Measurements from ENCODE around the gene SELPLG. TPM values are rescaled to one million over a fixed set of nuclear protein-coding genes. Genes with fewer than 3 reads are reported as not detected.

Gene SELPLG
- total RNA-seq, 1 donor from 2014 or later: 0.46 TPM

DNA sequence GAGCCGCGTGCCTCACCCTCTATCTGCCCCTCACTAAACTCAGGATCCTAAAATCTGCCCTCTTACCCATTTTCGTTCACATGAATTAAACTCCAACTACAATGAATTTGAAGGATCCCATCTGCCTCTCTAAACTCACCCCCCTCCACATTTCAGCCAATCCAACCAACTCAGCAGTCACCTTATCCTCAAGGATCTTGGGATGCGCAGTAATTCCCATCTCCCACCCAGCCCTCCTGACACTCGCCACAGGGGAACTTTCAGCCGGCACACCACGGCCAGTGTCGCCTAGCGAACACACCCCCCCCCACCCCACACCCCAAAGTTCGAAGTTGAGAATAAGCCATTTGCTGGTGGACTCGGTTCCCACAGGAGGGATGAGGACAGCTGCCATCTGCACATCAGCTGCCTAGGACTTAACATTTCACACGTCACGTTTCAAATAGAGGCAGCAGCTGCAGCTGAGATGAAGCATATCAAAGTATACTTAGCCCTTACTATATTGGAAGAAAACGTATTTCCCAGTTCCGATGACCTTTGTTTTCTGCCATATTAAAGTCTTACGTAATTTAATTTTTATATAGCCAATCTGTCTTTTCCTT, 8.7 kb upstream of the SELPLG start:
- no peak for DNase-seq (ENCODE audit: low read depth)
- TF ChIP-seq CTCF (conservative IDR thresholded peaks at IDR 0.05; ENCODE audit: low read depth, low read length): no peak
- no peak overlapping the region for H3K4me3 ChIP-seq (ENCODE audit: low read depth, low read length)

- H3K4me3 ChIP-seq (ENCODE audit: low read depth, low read length): no peak overlapping the region
- DNase-seq (ENCODE audit: low read depth): no peak
- no peak for TF ChIP-seq CTCF (conservative IDR thresholded peaks at IDR 0.05; ENCODE audit: low read depth, low read length)
These were observed 8.0 kb upstream of the SELPLG start for GRCh38 chr12:108641446-108642268.

- DNase-seq (ENCODE audit: low read depth): no peak
These were observed 7.2 kb upstream of the SELPLG start for GRCh38 chr12:108640802-108641445.

DNA sequence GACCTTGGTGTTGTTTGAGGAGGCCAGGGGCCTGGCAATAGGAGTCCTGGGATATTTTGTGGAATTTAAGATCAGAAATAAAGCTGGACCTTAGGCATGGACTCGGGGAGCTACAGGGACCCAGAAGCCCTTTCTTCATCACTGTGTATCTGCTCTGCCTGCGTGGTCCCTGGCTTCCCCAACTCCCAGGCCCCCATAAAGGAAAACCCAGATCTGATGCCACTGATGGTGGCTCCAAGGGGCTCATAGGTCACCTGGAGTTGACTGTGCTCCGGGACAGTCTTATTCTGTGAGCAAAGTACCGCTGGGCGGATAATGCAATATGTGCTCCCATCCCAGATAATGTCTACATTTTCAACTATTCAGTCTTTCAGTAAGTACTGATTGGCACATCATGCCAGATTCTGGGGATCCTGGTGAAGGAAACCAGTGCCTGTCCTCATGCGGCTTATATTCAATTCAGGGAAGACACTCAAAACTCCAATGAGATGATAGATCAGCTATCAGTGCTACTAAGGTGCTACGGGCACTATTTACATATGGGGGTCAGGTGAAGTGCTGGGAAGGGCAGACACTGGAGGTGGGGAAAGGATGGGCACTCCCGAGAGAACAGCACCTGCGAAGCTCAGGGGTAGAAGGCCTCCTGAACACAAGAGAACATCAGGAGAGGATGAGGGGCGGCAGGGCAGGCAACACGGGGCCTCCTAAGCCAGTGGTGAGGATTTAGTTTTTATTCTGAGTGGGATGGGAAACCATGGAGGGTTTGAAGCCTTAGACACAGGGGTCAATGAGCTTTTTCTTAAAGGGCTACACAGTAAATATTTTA, 5.5 kb upstream of the SELPLG start:
- DNase-seq (ENCODE audit: low read depth): no peak
- H3K4me3 ChIP-seq (ENCODE audit: low read depth, low read length): no peak overlapping the region
- no peak for TF ChIP-seq CTCF (conservative IDR thresholded peaks at IDR 0.05; ENCODE audit: low read depth, low read length)

More at GRCh38 chr12:108640802-108641445, 7.2 kb upstream of the SELPLG start:
- no peak for TF ChIP-seq CTCF (conservative IDR thresholded peaks at IDR 0.05; ENCODE audit: low read depth, low read length)
- no peak overlapping the region for H3K4me3 ChIP-seq (ENCODE audit: low read depth, low read length)

- TF ChIP-seq CTCF (conservative IDR thresholded peaks at IDR 0.05; ENCODE audit: low read depth, low read length): no peak
- no peak for DNase-seq (ENCODE audit: low read depth)
- no peak overlapping the region for H3K4me3 ChIP-seq (ENCODE audit: low read depth, low read length)
These were observed 4.6 kb upstream of the SELPLG start for GRCh38 chr12:108638141-108638827.

Measured in epithelial cell of proximal tubule (primary cell).